ENCODE data around the gene CSNK1A1L. TPM values are rescaled to one million over a fixed set of nuclear protein-coding genes. Genes with fewer than 3 reads are reported as not detected.

Gene CSNK1A1L
- total and polyA plus RNA-seq, 2 of the 4 experiments (the other 2 are of a cell fraction), result not detected

GRCh38 chr13:37107868-37108267, 2.4 kb upstream of the CSNK1A1L start:
- no peak overlapping the region for H4K8ac ChIP-seq (ENCODE audit: low read depth in 2 of 2, low read length in 2 of 2)
- H3K9me1 ChIP-seq (ENCODE audit: insufficient read depth, low read length), result no peaks in the 10 kb centered on the region
- no peak overlapping the region for H2BK5ac ChIP-seq (ENCODE audit: low read depth, low read length, poor library complexity, severe bottlenecking)
- no peaks in the 10 kb centered on the region for H3K36me3 ChIP-seq (ENCODE audit: control insufficient read depth, insufficient read depth, low read length)
- no peak overlapping the region for H3K56ac ChIP-seq (ENCODE audit: extremely low read depth, insufficient read depth, low read length)
- no peak for ATAC-seq (ENCODE audit: low read depth)
- H3K79me1 ChIP-seq (ENCODE audit: low read depth in 1 of 2, low read length in 2 of 2), result no peaks in the 10 kb centered on the region
- H3K4me3 ChIP-seq (ENCODE audit: insufficient read depth, low read depth, low read length), result no peak overlapping the region
- no TSS peak for BruUV-seq (replicated peaks)
- TF ChIP-seq BHLHE40 (IDR thresholded peaks at IDR 0.05; ENCODE audit: low read depth, low read length) (no peak), CHD1 (IDR thresholded peaks at IDR 0.05; ENCODE audit: low read depth, low read length) (no peak), FOS (IDR thresholded peaks at IDR 0.05; ENCODE audit: low read depth, low read length) (no peak), MAFK (IDR thresholded peaks at IDR 0.05; ENCODE audit: low read depth, low read length) (no peak), MAZ (IDR thresholded peaks at IDR 0.05; ENCODE audit: borderline replicate concordance, low read depth, low read length) (no peak), SMC3 (IDR thresholded peaks at IDR 0.05; ENCODE audit: low read depth, low read length) (no peak), RAD21 (IDR thresholded peaks at IDR 0.05; ENCODE audit: low read length) (no peak), NFE2L2 (IDR thresholded peaks at IDR 0.05; ENCODE audit: low read depth, low read length) (no peak), RCOR1 (IDR thresholded peaks at IDR 0.05; ENCODE audit: insufficient replicate concordance, low read length) (no peak), CEBPB (IDR thresholded peaks at IDR 0.05; ENCODE audit: low read depth, low read length) (no peak), MXI1 (IDR thresholded peaks at IDR 0.05; ENCODE audit: borderline replicate concordance, low read depth, low read length) (no peak), RFX5 (IDR thresholded peaks at IDR 0.05; ENCODE audit: low read depth, low read length) (no peak)
- TF ChIP-seq, protein P1, sequence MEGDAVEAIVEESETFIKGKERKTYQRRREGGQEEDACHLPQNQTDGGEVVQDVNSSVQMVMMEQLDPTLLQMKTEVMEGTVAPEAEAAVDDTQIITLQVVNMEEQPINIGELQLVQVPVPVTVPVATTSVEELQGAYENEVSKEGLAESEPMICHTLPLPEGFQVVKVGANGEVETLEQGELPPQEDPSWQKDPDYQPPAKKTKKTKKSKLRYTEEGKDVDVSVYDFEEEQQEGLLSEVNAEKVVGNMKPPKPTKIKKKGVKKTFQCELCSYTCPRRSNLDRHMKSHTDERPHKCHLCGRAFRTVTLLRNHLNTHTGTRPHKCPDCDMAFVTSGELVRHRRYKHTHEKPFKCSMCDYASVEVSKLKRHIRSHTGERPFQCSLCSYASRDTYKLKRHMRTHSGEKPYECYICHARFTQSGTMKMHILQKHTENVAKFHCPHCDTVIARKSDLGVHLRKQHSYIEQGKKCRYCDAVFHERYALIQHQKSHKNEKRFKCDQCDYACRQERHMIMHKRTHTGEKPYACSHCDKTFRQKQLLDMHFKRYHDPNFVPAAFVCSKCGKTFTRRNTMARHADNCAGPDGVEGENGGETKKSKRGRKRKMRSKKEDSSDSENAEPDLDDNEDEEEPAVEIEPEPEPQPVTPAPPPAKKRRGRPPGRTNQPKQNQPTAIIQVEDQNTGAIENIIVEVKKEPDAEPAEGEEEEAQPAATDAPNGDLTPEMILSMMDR (conservative IDR thresholded peaks at IDR 0.05; ENCODE audit: low read depth, low read length), result no peak
- TF ChIP-seq, protein P2, sequence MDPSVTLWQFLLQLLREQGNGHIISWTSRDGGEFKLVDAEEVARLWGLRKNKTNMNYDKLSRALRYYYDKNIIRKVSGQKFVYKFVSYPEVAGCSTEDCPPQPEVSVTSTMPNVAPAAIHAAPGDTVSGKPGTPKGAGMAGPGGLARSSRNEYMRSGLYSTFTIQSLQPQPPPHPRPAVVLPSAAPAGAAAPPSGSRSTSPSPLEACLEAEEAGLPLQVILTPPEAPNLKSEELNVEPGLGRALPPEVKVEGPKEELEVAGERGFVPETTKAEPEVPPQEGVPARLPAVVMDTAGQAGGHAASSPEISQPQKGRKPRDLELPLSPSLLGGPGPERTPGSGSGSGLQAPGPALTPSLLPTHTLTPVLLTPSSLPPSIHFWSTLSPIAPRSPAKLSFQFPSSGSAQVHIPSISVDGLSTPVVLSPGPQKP (IDR thresholded peaks at IDR 0.05; ENCODE audit: borderline replicate concordance, low read depth, low read length), result no peak
- no peak overlapping the region for H3K18ac ChIP-seq (ENCODE audit: low read depth, low read length)
- H4K5ac ChIP-seq (ENCODE audit: low read depth, low read length), result no peak overlapping the region
- H3K27ac ChIP-seq (ENCODE audit: insufficient read depth, low read length), result no peak overlapping the region
- H4K20me1 ChIP-seq (ENCODE audit: insufficient read depth, low read length), result no peaks in the 10 kb centered on the region
- in situ Hi-C loops (cut with MboI; ENCODE audit: low sequenced_read_pairs) (no loop called here), dilution Hi-C loops (cut with HindIII; ENCODE audit: low sequenced_read_pairs, unreplicated experiment) (no loop called here), intact Hi-C loops (cut with micrococcal nuclease) (loop anchor here (5.0 kb wide), 2 partner anchors 304 to 369 kb away; no protein-coding TSS in a partner anchor)
- H2BK120ac ChIP-seq (ENCODE audit: low read depth, low read length), result no peak overlapping the region
- H3K4me1 ChIP-seq (ENCODE audit: control insufficient read depth, insufficient read depth, low read length), result no peaks in the 10 kb centered on the region
- no peaks in the 10 kb centered on the region for H3K27me3 ChIP-seq (ENCODE audit: control insufficient read depth, insufficient read depth, low read length)
- H2AK9ac ChIP-seq (replicated peaks; ENCODE audit: low read depth, low read length, poor library complexity), result no peak overlapping the region
- no peak for DNase-seq
- H2BK15ac ChIP-seq (ENCODE audit: low read depth, low read length), result no peak overlapping the region
- H3K14ac ChIP-seq (replicated peaks; ENCODE audit: low read depth, low read length), result no peak overlapping the region
- CTCF ChIA-PET, result interaction anchor here (1.1 kb wide), 1 partner anchor 494 kb away, joined by 4 read pairs; no protein-coding TSS in a partner anchor
- no peak overlapping the region for H3K9ac ChIP-seq (ENCODE audit: low read depth, low read length)
- no peak overlapping the region for H2AFZ ChIP-seq (replicated peaks; ENCODE audit: low read length, poor library complexity)
- H2AK5ac ChIP-seq (ENCODE audit: low read depth, low read length), result no peak overlapping the region
- POLR2A ChIA-PET (ENCODE audit: unreplicated experiment), result no interaction called here
- no peak overlapping the region for H3K4ac ChIP-seq (ENCODE audit: low read depth, low read length)
- no CpG with 5 or more reads among the region's 1 CpG for WGBS, 2 experiments (ENCODE audit: extremely low coverage in 2 of 2, insufficient read length in 1 of 2)
- H2BK20ac ChIP-seq (ENCODE audit: low read depth, low read length), result no peak overlapping the region
- H3K4me2 ChIP-seq (ENCODE audit: low read depth, low read length), result no peak overlapping the region
- H3K23ac ChIP-seq (ENCODE audit: low read depth, low read length), result no peak overlapping the region
- no peak overlapping the region for H4K91ac ChIP-seq (ENCODE audit: insufficient read depth, low read depth, low read length)
- H3K9me3 ChIP-seq (ENCODE audit: control insufficient read depth, insufficient read depth, low read length), result peaks cover 2% of the 10 kb centered on the region; the same call in 1 of the 2 replicates

Measured in IMR-90 (cell line).